A549 (cell line): ENCODE measurements around the gene BCR. TPM values are rescaled to one million over a fixed set of nuclear protein-coding genes. Genes with fewer than 3 reads are reported as not detected.

Source experiments
- ATAC-seq, 2 experiments: fragments of 200-7000 bp in 1 of 2; fragments of >200 bp in 1 of 2; cut with Nextera tagmentation in 1 of 2; cut with Tn5 transposase in 1 of 2; 3 replicates each; pipeline versions ENCODE4 v1.8.0 to v1.9.1; 2018 to 2020; ENCODE audit warnings: mild to moderate bottlenecking in 1 of 2, moderate library complexity in 1 of 2
- CTCF ChIA-PET: fragments of 300-600 bp; sonication (Branson Sonifier 250); formaldehyde crosslinking; extraction: SDS; loops from one replicate; lab custom pipeline; 2021; ENCODE audit warnings: antibody characterized with exemption, inconsistent platforms; lab: Yijun Ruan, JAX
- POLR2A ChIA-PET: fragments of 350-600 bp; formaldehyde crosslinking; extraction: SDS; loops from one replicate; lab custom pipeline; 2021; ENCODE audit warnings: antibody characterized with exemption, inconsistent platforms; lab: Yijun Ruan, JAX
- DNase-seq, 2 experiments: peaks; one replicate each; pipeline versions ENCODE4 v3.0.0 to v3.0.0-alpha.2; 2011 to 2016; ENCODE audit warnings: low read depth in 1 of 2, low spot score in 1 of 2
- FAIRE-seq: peaks from 2 replicates; lab custom pipeline; 2011; peaks lifted over from hg19 to GRCh38; lab: Jason Lieb, UNC
- H3K27ac ChIP-seq, 2 experiments: fragments of >200 bp; sonication (Bioruptor Twin); formaldehyde crosslinking; 3 replicates each; pipeline ENCODE4 v1.5.1; 2016 to 2017
- H3K4me1 ChIP-seq: fragments of >200 bp; sonication (Bioruptor Twin); formaldehyde crosslinking; 3 replicates; pipeline ENCODE4 v1.6.1; 2016
- H3K4me2 ChIP-seq: fragments of >200 bp; sonication (Bioruptor Twin); formaldehyde crosslinking; 3 replicates; pipeline ENCODE4 v1.6.1; 2016
- H3K4me3 ChIP-seq: fragments of >200 bp; sonication (Bioruptor Twin); formaldehyde crosslinking; 3 replicates; pipeline ENCODE4 v1.5.1; 2016
- H3K9me3 ChIP-seq: fragments of >200 bp; sonication (Bioruptor Twin); formaldehyde crosslinking; 3 replicates; pipeline ENCODE4 v1.6.1; 2016
- BHLHE40 ChIP-seq: IDR thresholded peaks from 2 replicates; pipeline ENCODE4 v1.6.1; 2012; ENCODE audit warnings: low read depth, low read length, inconsistent platforms
- CBX2 ChIP-seq: fragments of 200-600 bp; sonication (generic); IDR thresholded peaks from 2 replicates; pipeline ENCODE4 v1.6.1; 2016; ENCODE audit warnings: low read depth, mild to moderate bottlenecking, borderline replicate concordance
- CHD2 ChIP-seq: fragments of 150-350 bp; IDR thresholded peaks from 2 replicates; pipeline ENCODE4 v1.6.1; 2014; ENCODE audit warnings: low read length; ENCODE audit not compliant: partially characterized antibody
- CHD4 ChIP-seq: fragments of 200-600 bp; sonication (generic); IDR thresholded peaks from 2 replicates; pipeline ENCODE4 v1.6.1; 2016; ENCODE audit warnings: antibody characterized with exemption, mild to moderate bottlenecking, borderline replicate concordance
- CTCF ChIP-seq: fragments of >200 bp; sonication (Bioruptor Twin); formaldehyde crosslinking; IDR thresholded peaks from 3 replicates; pipeline ENCODE4 v1.5.1; 2016
- ELK1 ChIP-seq: fragments of 150-350 bp; IDR thresholded peaks from 2 replicates; pipeline ENCODE4 v1.6.1; 2014; ENCODE audit warnings: low read depth, mild to moderate bottlenecking, low read length
- ESRRA ChIP-seq: fragments of 150-350 bp; IDR thresholded peaks from 2 replicates; pipeline ENCODE4 v1.6.1; 2014; ENCODE audit warnings: mild to moderate bottlenecking, low read length, borderline replicate concordance
- FOSL2 ChIP-seq, 2 experiments: fragments of 450-650 bp in 1 of 2; fragments of >200 bp in 1 of 2; sonication (Bioruptor Twin) in 1 of 2; formaldehyde crosslinking; IDR thresholded peaks; 2 replicates each; pipeline versions ENCODE4 v1.5.0 to v1.6.1; 2016 to 2020; ENCODE audit warnings: mild to moderate bottlenecking in 1 of 2, moderate library complexity in 1 of 2
- HOXB13 ChIP-seq: fragments of 250-450 bp; sonication (Bioruptor Pico); IDR thresholded peaks from 2 replicates; pipeline ENCODE4 v1.5.0; 2020; ENCODE audit warnings: low read depth, mild to moderate bottlenecking, moderate library complexity
- JUN ChIP-seq, 2 experiments: fragments of >200 bp; sonication (Bioruptor Twin); formaldehyde crosslinking; IDR thresholded peaks; 2 replicates in 1 of 2; 3 replicates in 1 of 2; pipeline ENCODE4 v1.6.1; 2016 to 2017
- KDM5A ChIP-seq: fragments of 200-600 bp; sonication (generic); IDR thresholded peaks from 2 replicates; pipeline ENCODE4 v1.6.1; 2016; ENCODE audit warnings: antibody characterized with exemption, mild to moderate bottlenecking
- MAX ChIP-seq: IDR thresholded peaks from 2 replicates; pipeline ENCODE4 v1.6.1; 2012
- MYC ChIP-seq: IDR thresholded peaks from 2 replicates; pipeline ENCODE4 v1.6.1; 2012; ENCODE audit warnings: mild to moderate bottlenecking, inconsistent platforms, low read length, improper control_type of control experiment, borderline replicate concordance
- NPAS2 ChIP-seq: fragments of 250-450 bp; sonication (Bioruptor Pico); IDR thresholded peaks from 2 replicates; pipeline ENCODE4 v1.8.0; 2022; ENCODE audit warnings: mild to moderate bottlenecking, moderate library complexity, borderline replicate concordance
- PBX3 ChIP-seq: IDR thresholded peaks from 2 replicates; pipeline ENCODE4 v1.6.1; 2012
- PHF8 ChIP-seq: fragments of 200-600 bp; sonication (generic); IDR thresholded peaks from 2 replicates; pipeline ENCODE4 v1.6.1; 2016; ENCODE audit warnings: low read depth, mild to moderate bottlenecking, antibody characterized with exemption, moderate library complexity, borderline replicate concordance
- POLR2A ChIP-seq: IDR thresholded peaks from 2 replicates; pipeline ENCODE4 v1.6.1; 2012; ENCODE audit warnings: mild to moderate bottlenecking, low read length
- RARB ChIP-seq: fragments of 250-450 bp; sonication (Bioruptor Pico); IDR thresholded peaks from 2 replicates; pipeline ENCODE4 v1.8.0; 2021; ENCODE audit warnings: mild to moderate bottlenecking, moderate library complexity
- RFX5 ChIP-seq: fragments of 450-650 bp; IDR thresholded peaks from 2 replicates; pipeline ENCODE4 v1.7.1; 2014; ENCODE audit warnings: antibody characterized with exemption, mild to moderate bottlenecking, moderate library complexity
- RNF2 ChIP-seq: fragments of 200-600 bp; sonication (generic); IDR thresholded peaks from 2 replicates; pipeline ENCODE4 v1.6.1; 2016; ENCODE audit warnings: low read depth, mild to moderate bottlenecking, antibody characterized with exemption, moderate library complexity, borderline replicate concordance
- SMC3 ChIP-seq: fragments of >200 bp; sonication (Bioruptor Twin); formaldehyde crosslinking; IDR thresholded peaks from 3 replicates; pipeline ENCODE4 v1.6.1; 2018; ENCODE audit warnings: inconsistent platforms
- TFCP2L1 ChIP-seq: fragments of 250-450 bp; sonication (Bioruptor Pico); IDR thresholded peaks from 2 replicates; pipeline ENCODE4 v1.5.0; 2021; ENCODE audit warnings: mild to moderate bottlenecking
- WGBS: methylation state at CpG from one replicate; pipeline ENCODE4 v1.1.6; 2017; ENCODE audit errors: missing lambda C conversion rate; 5-methylcytosine and 5-hydroxymethylcytosine counted together
- polyA plus RNA-seq, 4 experiments: library from polyadenylated mRNA; depleted of rRNA in 3 of 4; stranded (reverse); fragments of >200 nt; fragmentation: RNase III in 1 of 4; extraction: RNeasy Plus Mini Kit Qiagen cat#74134 plus additional on column Dnase treatment in 1 of 4; gene quantifications; 2 replicates in 3 of 4; 3 replicates in 1 of 4; pipeline ENCODE4 v1.2.3, GENCODE V29; 2011 to 2017

The BCR gene
- polyA plus RNA-seq, 2 of the 4 experiments (the other 2 are of a cell fraction): 14.7 to 16.4 TPM

- FAIRE-seq (no peak), DNase-seq (no peak), ATAC-seq (no peak)
- no peak for TF ChIP-seq POLR2A
- no peak for TF ChIP-seq RARB
- TF ChIP-seq SMC3: no peak
- no peak for TF ChIP-seq CHD4
- CTCF ChIA-PET: no interaction called here
- 89% methylated on average over 6 of the region's 8 CpGs for WGBS
- no peak overlapping the region for H3K27ac ChIP-seq
- no peak overlapping the region for H3K4me3 ChIP-seq
- no peak overlapping the region for H3K4me2 ChIP-seq
- POLR2A ChIA-PET: no interaction called here
- H3K9me3 ChIP-seq: no peaks in the 10 kb centered on the region
- no peaks in the 10 kb centered on the region; the same call in 2 of the 3 replicates for H3K4me1 ChIP-seq
Measured at GRCh38 chr22:23199159-23199558, 18.9 kb downstream of the BCR start.

GRCh38 chr22:23200898-23201297 is 20.6 kb downstream of the BCR start:
- DNase-seq (no peak), FAIRE-seq (no peak), ATAC-seq (no peak)
- WGBS: 100% methylated on average over 2 of the region's 5 CpGs
- no peak overlapping the region for H3K4me3 ChIP-seq
- CTCF ChIA-PET: interaction anchor here (2.3 kb wide), 1 partner anchor 22 kb away, joined by 6 read pairs; no protein-coding TSS in a partner anchor
- H3K27ac ChIP-seq: no peak overlapping the region
- no peaks in the 10 kb centered on the region for H3K4me1 ChIP-seq
- no peaks in the 10 kb centered on the region for H3K9me3 ChIP-seq
- POLR2A ChIA-PET: no interaction called here
- TF ChIP-seq CTCF: no peak
- no peak for TF ChIP-seq HOXB13 (CRISPR knock-in tag)
- TF ChIP-seq FOSL2 (IDR thresholded peaks at IDR 0.05): no peak
- TF ChIP-seq FOSL2 (CRISPR knock-in tag; IDR thresholded peaks at IDR 0.05): no peak
- no peak for TF ChIP-seq JUN (IDR thresholded peaks at IDR 0.05)
- no peak for TF ChIP-seq MAX
- no peak for TF ChIP-seq MYC
- TF ChIP-seq NPAS2: no peak
- TF ChIP-seq CHD2: no peak
- TF ChIP-seq RFX5: no peak
- H3K4me2 ChIP-seq: no peak overlapping the region

GRCh38 chr22:23202812-23203451 is 22.6 kb downstream of the BCR start:
- ChIA-PET POLR2A (no interaction called here), CTCF (interaction anchor here (1.6 to 1.7 kb wide), 2 partner anchors 24 to 79 kb away, joined by 5 to 6 read pairs; no protein-coding TSS in a partner anchor)
- DNase-seq: no peak
- TF ChIP-seq CHD4: no peak
- no peak for TF ChIP-seq KDM5A
- no peak for TF ChIP-seq PBX3
- no peak for TF ChIP-seq BHLHE40
- no peak for TF ChIP-seq ELK1
- TF ChIP-seq ESRRA: no peak
- no peak for TF ChIP-seq RNF2
- TF ChIP-seq TFCP2L1 (CRISPR knock-in tag): no peak
- TF ChIP-seq PHF8: no peak
- no peak for TF ChIP-seq CBX2
- TF ChIP-seq HOXB13 (CRISPR knock-in tag): no peak
- 66% methylated on average over 4 of the region's 4 CpGs for WGBS
- no peaks in the 10 kb centered on the region for H3K9me3 ChIP-seq
- no peak overlapping the region for H3K4me3 ChIP-seq
- FAIRE-seq: no peak
- H3K4me2 ChIP-seq: no peak overlapping the region
- ATAC-seq: no peak
- H3K4me1 ChIP-seq: no peaks in the 10 kb centered on the region
- no peak overlapping the region for H3K27ac ChIP-seq
